GM19351 (cell line): ENCODE results near the gene ANKRD16.
A peak's percentile ranks its signal among the peaks of the same experiment; 100 is the strongest.

Source experiments
- ATAC-seq: cut with Tn5 transposase; IDR thresholded peaks from one replicate; pipeline ENCODE4 v1.9.1; 2021; ENCODE audit warnings: mild to moderate bottlenecking, moderate library complexity; ENCODE audit not compliant: unreplicated experiment

ANKRD16 gene

DNA sequence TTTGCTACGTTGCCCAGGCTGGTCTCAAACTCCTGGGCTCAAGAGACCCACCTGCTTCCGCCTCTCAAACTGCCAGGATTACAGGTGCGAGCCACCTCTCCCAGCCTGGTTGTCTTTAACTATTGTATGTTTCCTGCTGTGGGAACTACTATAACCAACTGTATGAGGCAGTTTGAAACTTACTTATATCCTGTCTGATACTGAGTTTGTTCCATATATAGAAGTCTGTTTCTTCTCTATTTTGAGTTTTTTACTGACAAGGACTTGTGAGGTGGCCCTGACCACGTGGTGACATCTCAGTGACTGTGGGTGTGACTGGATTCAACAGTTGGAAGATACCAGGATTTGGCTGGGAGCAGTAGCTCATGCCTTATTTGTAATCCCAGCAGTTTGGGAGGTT lies 14.5 kb upstream of the ANKRD16 start:
- peak; percentile 96 for ATAC-seq

- no peak for ATAC-seq
Observed at GRCh38 chr10:5903563-5903962, 13.9 kb upstream of the ANKRD16 start.

- ATAC-seq, result no peak
Observed at GRCh38 chr10:5902511-5903274, 13.0 kb upstream of the ANKRD16 start.

DNA sequence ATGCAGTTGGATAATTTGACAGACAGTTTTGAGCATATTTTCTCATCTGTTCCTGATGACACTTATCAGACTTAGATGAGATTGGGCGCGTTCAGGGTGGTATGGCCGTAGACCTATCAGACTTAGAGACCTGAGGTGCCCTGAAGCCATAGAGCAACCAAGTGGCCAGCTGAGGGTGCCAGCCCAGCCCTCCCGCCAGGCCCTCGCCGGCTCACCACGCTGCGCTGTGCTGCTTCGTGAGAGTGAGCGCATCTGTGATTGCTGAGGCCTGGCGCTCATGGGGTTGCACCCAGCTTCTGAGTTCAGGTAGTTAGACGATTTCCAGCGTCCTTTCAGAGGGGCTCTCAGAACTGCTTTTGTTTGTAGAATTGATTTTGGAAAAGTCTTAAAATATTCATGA lies 10.6 kb upstream of the ANKRD16 start:
- ATAC-seq, result no peak

DNA sequence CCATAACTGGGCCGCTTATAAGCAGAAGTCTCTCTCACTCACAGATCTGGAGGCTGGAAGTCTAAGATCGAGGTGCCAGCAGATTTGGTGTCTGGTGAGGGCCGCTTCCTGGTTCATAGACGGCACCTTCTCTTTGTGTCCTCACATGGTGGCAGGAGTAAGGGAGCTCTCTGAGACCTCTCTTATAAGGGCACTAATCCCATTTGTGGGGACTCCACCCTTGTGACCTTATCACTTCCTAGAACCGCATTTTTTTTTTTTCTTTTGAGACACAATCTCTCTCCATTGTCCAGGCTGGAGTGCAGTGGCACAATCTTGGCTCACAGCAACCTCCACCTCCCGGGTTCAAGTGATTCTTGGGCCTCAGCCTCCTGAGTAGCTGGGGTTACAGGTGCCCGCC lies 8.5 kb upstream of the ANKRD16 start:
- no peak for ATAC-seq

DNA sequence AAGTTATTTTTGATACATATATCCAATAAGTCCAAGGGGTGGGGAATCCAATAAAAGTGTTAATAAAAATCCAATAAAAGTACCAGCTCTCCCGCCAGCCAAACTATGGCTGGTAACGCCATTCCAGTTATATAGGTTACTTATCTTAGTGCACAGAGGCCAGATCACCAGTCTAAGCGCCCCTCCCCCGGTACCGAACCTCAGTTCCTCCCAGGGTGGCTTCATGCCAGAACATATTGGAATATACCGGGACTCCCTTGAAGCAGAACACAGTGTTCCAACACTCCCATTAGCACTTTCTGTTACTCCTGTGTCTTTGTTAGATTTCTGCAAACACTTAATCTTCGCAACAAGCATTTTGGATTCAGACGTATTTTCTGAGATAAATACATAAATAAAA lies 7.8 kb upstream of the ANKRD16 start:
- ATAC-seq, result no peak

DNA sequence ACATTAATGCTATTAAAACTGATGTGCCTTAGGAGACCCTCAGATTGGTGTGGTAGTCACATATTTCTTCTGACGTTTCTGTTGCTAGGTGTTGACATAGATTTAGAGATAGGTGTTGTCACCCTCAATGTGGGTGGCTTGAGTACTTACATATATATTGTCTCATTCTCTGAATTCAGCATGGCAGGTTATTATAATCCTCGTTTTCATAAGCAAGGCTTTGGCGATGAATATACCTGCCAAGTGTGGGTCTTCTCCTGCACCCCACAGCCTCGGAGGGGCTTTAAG lies 7.3 kb upstream of the ANKRD16 start:
- no peak for ATAC-seq

DNA sequence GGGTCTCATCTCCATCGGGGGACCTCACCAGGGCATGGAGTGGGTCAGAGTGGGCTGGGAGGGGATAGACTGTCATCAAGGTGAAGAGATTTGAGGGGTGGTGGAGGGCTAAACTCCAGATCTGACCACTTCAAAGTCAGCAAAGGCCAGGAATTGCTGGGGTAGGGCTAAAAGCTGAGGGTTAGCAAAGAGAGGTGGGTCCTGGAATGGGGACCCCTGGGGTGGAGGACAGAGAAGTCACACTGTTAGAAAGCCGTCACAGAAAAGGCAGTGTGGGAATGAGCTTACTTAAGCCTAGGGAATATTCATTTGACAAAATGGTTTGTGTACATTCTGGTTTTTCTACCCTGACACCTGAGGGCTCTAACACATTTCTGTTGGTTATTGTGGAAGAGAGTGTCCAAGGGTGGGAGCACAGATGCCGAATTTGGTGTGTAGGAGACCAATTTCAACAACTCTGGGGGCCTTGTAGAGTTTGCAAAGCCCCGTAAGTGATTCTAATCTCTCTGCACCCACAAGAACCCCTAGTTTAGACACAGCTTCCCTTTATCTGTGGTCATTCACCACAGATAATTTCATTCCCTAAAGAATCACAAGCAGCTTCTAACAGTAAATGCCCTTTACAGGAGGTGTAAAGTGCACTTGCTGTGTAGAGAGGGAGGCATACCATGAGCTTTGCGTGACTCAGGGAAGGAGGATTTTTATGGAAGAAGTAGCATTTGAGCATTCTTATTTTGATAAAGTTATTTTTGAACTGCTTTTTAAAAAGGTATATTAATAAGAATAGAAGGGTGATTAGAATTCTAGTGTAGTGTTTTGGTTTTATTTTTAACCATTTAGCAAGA lies 6.7 kb upstream of the ANKRD16 start:
- no peak for ATAC-seq

DNA sequence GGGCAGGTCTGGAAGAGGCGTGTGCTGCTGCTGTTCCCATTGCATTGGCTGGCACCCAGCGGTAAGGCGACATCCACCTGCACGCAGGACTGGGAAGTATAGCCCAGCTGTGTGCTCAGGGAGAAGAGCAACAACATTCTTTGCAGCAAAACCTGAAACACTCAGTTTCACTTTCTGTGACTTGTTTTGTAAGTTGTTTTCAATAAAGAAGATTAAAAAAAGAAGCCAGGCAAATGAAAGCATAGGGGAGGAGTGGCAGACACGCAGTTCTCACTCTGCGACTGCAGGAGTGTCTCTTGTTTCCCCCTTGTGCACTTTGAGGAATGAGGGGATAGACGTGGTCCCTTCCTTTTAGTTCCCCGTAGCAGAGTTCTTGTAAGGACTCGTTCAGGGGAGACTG lies 6.1 kb upstream of the ANKRD16 start:
- ATAC-seq, result peak; percentile 70

- ATAC-seq, result peak; percentile 4
Observed at GRCh38 chr10:5895365-5895764, 5.7 kb upstream of the ANKRD16 start.

DNA sequence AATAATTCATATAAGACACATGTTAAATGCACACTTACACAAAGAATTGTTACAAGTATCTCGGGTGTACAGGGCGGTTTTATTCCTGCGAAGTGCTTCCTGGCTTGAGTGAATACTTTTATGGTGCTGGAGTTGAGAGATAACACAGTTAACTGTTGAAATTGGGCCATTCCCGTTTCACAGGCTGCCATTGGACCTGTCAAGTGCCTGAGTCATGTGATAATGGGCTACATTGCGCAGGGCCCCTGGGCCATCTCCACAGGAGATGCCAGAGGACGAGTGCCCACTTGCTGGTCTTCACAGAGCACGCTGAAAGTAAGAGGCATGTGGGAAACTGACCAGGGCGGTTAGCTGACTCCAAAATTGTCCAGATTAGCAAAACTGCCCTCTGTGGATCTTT lies 5.2 kb upstream of the ANKRD16 start:
- no peak for ATAC-seq

- ATAC-seq, result no peak
Observed at GRCh38 chr10:5894403-5894802, 4.7 kb upstream of the ANKRD16 start.

DNA sequence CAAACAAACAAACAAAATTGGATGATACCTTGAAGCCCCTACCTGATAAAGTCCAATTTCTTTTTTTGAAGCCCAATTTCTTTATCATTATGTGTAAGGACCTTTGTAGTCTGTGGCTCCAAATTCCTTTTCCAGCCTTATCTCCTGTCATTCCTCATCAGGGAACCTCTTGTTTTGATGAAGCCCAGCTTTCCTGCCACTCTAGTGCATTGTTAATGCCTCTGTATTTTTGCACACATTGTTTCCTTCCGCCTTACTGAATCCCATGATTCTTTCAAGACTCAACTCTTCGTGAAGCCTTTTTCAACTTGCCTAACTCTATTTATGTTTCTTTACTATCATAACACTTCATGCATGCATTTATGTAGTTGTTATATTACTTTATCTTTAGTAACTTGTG lies 3.6 kb upstream of the ANKRD16 start:
- no peak for ATAC-seq

DNA sequence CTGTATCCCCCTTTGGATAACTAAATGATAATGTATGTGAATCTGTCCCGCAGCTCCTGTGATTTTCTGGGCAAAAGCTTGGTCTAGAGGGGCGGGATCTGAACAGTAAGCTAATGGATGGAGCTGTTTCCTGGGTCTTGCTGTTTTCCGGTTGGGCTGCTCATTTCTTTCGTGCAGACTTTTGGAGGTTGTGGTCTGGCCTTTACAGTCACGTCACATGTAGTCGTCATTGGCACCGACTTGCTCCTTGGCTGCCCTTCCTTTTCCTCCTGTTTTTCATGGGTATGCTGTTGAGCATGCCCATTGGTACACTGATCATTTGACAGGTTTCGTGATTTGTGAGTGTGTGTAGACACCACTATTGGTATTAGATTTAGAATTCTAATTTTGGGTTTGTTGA lies 2.3 kb upstream of the ANKRD16 start:
- no peak for ATAC-seq

GRCh38 chr10:5891009-5891408 lies 1.3 kb upstream of the ANKRD16 start:
- ATAC-seq, result no peak

- ATAC-seq, result peak; percentile 10
Observed at GRCh38 chr10:5890452-5890915, 791 bp upstream of the ANKRD16 start.

DNA sequence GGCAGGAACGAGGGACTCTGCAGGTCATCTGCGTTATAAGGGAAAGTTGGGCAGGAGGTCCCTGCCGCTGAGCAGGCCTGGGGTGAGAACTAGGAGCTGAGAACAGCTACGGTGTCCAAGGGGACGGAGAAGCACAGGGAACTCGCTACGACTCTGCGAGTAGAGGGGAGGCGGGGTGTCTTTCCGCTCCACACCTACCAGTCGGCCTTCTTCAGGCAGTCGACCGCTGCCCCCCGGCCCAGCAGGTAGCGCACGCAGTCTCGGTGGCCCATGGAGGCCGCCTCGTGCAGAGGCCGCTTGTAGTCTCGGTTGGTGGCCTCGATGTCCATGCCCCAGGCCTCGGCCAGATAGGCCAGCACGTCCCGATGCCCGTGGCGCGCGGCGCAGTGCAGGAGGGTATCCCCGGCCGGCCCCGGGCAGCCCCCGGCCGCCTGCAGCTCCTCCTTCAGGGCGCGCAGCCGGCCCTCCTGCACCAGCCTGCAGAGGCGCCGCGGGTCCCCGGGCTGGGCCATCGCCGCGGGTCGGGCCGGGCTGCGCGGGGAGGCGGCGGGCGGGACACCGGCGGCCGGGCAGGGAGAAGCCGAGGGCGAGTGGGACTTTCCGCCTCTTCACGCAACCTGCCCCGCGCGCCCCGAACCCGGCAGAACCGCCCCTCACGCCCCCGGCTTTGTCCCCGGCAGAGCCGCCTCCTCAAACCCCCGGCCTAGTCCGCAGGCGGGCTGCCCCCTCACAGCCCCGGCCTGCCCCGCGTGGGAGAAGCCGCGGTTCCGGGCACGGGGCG lies 660 bp downstream of the ANKRD16 start:
- peak; percentile 32 for ATAC-seq

GRCh38 chr10:5888351-5888750 lies 1.3 kb downstream of the ANKRD16 start:
- ATAC-seq, result no peak

DNA sequence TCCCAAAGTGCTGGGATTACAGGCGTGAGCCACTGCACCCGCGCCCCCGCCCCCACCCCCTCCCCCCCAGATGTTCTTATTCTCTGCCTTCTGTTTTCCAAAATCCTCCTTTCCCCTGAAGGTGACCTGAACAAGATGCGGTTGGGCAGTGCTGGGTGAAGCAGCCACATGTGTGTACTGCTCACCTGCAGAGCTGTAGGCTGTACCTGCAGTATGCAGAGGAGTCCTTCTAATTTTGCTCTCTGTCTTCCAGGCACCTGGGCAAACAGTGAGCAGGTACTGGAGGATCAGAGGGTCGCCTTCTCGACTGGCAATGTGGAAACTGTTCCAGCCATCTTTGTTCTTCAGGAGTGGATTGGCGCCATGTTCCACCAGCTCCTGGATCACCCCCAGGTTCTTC lies 2.1 kb downstream of the ANKRD16 start:
- no peak for ATAC-seq

DNA sequence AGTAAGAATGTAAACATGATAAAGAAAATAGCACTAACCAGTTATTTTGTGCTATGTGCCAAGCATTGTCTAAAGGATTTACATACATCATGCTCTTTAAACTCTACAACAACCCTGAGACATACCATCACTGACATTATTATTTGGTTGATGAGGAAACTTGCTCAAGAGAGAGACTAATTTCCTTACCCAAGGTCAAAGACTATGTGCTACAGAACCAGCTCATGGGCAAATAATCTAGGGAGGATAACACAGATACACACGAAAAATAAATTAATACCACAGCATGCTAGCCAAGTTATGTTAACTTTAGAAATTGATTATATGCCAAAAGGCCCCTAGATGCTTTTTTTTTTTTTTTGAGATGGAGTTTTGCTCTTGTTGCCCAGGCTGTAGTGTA lies 2.7 kb downstream of the ANKRD16 start:
- ATAC-seq, result no peak

- ATAC-seq, result no peak
Observed at GRCh38 chr10:5885619-5886018, 4.1 kb downstream of the ANKRD16 start.

- ATAC-seq, result no peak
Observed at GRCh38 chr10:5882961-5883360, 6.7 kb downstream of the ANKRD16 start.
